DND-41 (cell line): ENCODE results near the gene TXNDC11.

Experiments
- EZH2 ChIP-seq: IDR thresholded peaks from 3 replicates; pipeline ENCODE4 v1.6.1; 2012; ENCODE audit warnings: borderline replicate concordance, low read depth, mild to moderate bottlenecking, moderate library complexity, low read length, inconsistent platforms; ENCODE audit not compliant: severe bottlenecking
- TF ChIP-seq, protein P1 (sequence below): IDR thresholded peaks from 2 replicates; pipeline ENCODE4 v1.5.1; 2012; ENCODE audit warnings: borderline replicate concordance, low read length, moderate library complexity, mild to moderate bottlenecking; ENCODE audit not compliant: poor library complexity, severe bottlenecking; ENCODE audit errors: extremely low read depth

- TF ChIP-seq, protein P1, sequence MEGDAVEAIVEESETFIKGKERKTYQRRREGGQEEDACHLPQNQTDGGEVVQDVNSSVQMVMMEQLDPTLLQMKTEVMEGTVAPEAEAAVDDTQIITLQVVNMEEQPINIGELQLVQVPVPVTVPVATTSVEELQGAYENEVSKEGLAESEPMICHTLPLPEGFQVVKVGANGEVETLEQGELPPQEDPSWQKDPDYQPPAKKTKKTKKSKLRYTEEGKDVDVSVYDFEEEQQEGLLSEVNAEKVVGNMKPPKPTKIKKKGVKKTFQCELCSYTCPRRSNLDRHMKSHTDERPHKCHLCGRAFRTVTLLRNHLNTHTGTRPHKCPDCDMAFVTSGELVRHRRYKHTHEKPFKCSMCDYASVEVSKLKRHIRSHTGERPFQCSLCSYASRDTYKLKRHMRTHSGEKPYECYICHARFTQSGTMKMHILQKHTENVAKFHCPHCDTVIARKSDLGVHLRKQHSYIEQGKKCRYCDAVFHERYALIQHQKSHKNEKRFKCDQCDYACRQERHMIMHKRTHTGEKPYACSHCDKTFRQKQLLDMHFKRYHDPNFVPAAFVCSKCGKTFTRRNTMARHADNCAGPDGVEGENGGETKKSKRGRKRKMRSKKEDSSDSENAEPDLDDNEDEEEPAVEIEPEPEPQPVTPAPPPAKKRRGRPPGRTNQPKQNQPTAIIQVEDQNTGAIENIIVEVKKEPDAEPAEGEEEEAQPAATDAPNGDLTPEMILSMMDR = no peak
- no peak for TF ChIP-seq EZH2
These were observed 82.1 kb downstream of the TXNDC11 start for GRCh38 chr16:11660565-11660964.
